Ishikawa (cell line): ENCODE measurements around the gene SLC35B1.

ENCODE experiments used
- CEBPB ChIP-seq: IDR thresholded peaks from 2 replicates; pipeline ENCODE4 v1.6.1; 2012
- CREB1 ChIP-seq: IDR thresholded peaks from 2 replicates; pipeline ENCODE4 v1.6.1; 2012; ENCODE audit warnings: low read depth
- EGR1 ChIP-seq: IDR thresholded peaks from 2 replicates; pipeline ENCODE4 v1.6.1; 2012
- EP300 ChIP-seq: IDR thresholded peaks from 2 replicates; pipeline ENCODE4 v1.6.1; 2012; ENCODE audit warnings: borderline replicate concordance
- FOXM1 ChIP-seq: IDR thresholded peaks from 2 replicates; pipeline ENCODE4 v1.6.1; 2012; ENCODE audit warnings: low read depth, borderline replicate concordance
- NFIC ChIP-seq: IDR thresholded peaks from 2 replicates; pipeline ENCODE4 v1.6.1; 2012
- RAD21 ChIP-seq: IDR thresholded peaks from 2 replicates; pipeline ENCODE4 v1.6.1; 2012; ENCODE audit warnings: low read depth
- TAF1 ChIP-seq: IDR thresholded peaks from 2 replicates; pipeline ENCODE4 v1.6.1; 2012; ENCODE audit warnings: low read depth, mild to moderate bottlenecking
- TCF12 ChIP-seq: IDR thresholded peaks from 2 replicates; pipeline ENCODE4 v1.6.1; 2012; ENCODE audit warnings: low read depth
- TEAD4 ChIP-seq: IDR thresholded peaks from 2 replicates; pipeline ENCODE4 v1.6.1; 2012
- YY1 ChIP-seq: IDR thresholded peaks from 2 replicates; pipeline ENCODE4 v1.6.1; 2012; ENCODE audit warnings: low read depth
- ZBTB7A ChIP-seq: IDR thresholded peaks from 2 replicates; pipeline ENCODE4 v1.6.1; 2012; ENCODE audit warnings: low read depth
- TF ChIP-seq, protein P1 (sequence below): IDR thresholded peaks from 2 replicates; pipeline ENCODE4 v1.6.1; 2012
- TF ChIP-seq, protein P2 (sequence below): IDR thresholded peaks from 2 replicates; pipeline ENCODE4 v1.6.1; 2012
- TF ChIP-seq, protein P3 (sequence below): IDR thresholded peaks from 2 replicates; pipeline ENCODE4 v1.6.1; 2012; ENCODE audit warnings: low read depth, mild to moderate bottlenecking

SLC35B1 gene

DNA sequence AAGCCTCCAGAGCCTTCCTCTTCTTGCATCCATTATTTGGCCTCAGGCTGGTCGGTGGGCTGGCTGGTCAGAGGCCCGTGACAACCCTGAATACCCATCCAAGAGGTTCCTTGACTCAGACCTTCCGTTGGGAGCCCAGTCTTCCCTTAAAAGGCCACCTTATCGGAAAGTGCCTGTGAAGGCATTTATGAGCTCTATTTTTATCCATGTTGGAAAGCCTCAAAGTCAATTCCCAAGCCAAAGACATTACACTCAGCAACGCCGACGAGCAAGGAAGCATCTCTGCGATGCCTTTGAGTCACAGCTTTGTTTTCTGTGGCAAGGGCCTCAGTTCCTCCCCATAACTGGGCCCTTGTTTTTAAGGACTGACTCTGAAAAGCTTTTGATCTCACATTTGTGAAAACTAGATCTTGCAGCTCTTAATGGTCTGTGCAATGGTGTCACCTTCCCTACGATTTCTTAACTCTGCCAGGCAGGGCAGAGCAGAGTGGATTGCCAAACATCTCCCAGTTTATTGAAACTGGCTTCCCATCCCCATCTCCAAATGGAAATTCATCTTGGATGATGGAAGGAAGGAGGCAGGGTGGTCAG lies 16.6 kb downstream of the SLC35B1 start:
- no peak for TF ChIP-seq CREB1
- TF ChIP-seq, protein P1, sequence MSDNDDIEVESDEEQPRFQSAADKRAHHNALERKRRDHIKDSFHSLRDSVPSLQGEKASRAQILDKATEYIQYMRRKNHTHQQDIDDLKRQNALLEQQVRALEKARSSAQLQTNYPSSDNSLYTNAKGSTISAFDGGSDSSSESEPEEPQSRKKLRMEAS = no peak
- no peak for TF ChIP-seq RAD21
- no peak for TF ChIP-seq ZBTB7A
- TF ChIP-seq CEBPB = no peak
- no peak for TF ChIP-seq TAF1
- TF ChIP-seq FOXM1 = no peak
- no peak for TF ChIP-seq TCF12
- TF ChIP-seq, protein P2, sequence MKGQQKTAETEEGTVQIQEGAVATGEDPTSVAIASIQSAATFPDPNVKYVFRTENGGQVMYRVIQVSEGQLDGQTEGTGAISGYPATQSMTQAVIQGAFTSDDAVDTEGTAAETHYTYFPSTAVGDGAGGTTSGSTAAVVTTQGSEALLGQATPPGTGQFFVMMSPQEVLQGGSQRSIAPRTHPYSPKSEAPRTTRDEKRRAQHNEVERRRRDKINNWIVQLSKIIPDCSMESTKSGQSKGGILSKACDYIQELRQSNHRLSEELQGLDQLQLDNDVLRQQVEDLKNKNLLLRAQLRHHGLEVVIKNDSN = no peak
- no peak for TF ChIP-seq YY1
- TF ChIP-seq NFIC = no peak
- TF ChIP-seq EGR1 = no peak
- TF ChIP-seq, protein P3, sequence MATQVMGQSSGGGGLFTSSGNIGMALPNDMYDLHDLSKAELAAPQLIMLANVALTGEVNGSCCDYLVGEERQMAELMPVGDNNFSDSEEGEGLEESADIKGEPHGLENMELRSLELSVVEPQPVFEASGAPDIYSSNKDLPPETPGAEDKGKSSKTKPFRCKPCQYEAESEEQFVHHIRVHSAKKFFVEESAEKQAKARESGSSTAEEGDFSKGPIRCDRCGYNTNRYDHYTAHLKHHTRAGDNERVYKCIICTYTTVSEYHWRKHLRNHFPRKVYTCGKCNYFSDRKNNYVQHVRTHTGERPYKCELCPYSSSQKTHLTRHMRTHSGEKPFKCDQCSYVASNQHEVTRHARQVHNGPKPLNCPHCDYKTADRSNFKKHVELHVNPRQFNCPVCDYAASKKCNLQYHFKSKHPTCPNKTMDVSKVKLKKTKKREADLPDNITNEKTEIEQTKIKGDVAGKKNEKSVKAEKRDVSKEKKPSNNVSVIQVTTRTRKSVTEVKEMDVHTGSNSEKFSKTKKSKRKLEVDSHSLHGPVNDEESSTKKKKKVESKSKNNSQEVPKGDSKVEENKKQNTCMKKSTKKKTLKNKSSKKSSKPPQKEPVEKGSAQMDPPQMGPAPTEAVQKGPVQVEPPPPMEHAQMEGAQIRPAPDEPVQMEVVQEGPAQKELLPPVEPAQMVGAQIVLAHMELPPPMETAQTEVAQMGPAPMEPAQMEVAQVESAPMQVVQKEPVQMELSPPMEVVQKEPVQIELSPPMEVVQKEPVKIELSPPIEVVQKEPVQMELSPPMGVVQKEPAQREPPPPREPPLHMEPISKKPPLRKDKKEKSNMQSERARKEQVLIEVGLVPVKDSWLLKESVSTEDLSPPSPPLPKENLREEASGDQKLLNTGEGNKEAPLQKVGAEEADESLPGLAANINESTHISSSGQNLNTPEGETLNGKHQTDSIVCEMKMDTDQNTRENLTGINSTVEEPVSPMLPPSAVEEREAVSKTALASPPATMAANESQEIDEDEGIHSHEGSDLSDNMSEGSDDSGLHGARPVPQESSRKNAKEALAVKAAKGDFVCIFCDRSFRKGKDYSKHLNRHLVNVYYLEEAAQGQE = no peak
- TF ChIP-seq EP300 = no peak
- no peak for TF ChIP-seq TEAD4

DNA sequence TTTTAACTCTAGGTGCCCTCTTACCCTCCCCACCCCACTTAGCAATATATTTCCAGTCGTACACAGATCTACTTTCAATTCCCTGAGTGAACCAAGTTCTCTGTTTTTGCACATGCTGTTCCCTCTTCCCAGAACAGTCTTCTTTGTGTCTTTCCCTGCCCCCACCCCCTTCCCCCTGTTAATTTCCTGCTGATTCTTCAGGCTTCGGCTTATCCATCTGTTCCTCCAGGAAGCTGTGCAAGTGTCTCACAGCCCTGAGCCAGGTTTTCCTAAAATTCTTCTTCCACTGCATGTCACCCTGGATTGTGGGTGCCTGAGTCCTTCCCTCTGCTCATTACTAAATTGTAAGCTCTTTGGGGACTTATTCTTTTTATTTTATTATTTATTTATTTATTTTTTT lies 17.5 kb downstream of the SLC35B1 start:
- TF ChIP-seq FOXM1 (no peak), TEAD4 (no peak), EGR1 (no peak), CEBPB (no peak)

DNA sequence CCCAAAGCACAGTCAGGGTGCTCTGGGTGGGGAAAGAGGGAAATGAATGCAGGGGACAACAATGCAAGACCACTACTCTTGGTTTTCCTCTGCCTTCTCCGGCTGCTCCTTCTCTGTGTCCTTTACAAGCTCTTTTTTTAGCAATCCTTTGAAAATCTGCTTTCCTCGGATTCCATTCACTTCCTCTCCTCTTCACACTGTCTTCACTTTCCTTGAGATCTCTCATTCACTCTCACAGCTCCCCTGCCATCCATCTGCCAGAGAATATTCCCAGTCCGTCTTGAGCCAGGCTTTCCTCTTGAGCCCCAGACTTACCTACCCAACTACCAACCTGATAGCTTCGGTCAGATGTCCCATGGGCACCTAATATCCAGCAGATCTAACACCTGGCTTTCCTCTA lies 18.9 kb downstream of the SLC35B1 start:
- TF ChIP-seq EGR1 = no peak
- no peak for TF ChIP-seq FOXM1
- TF ChIP-seq TEAD4 = no peak
- TF ChIP-seq NFIC = no peak
- no peak for TF ChIP-seq TAF1
- TF ChIP-seq EP300 = no peak
- TF ChIP-seq CEBPB = no peak
- TF ChIP-seq, protein P3 = no peak
- TF ChIP-seq, protein P2 = no peak
- TF ChIP-seq TCF12 = no peak

DNA sequence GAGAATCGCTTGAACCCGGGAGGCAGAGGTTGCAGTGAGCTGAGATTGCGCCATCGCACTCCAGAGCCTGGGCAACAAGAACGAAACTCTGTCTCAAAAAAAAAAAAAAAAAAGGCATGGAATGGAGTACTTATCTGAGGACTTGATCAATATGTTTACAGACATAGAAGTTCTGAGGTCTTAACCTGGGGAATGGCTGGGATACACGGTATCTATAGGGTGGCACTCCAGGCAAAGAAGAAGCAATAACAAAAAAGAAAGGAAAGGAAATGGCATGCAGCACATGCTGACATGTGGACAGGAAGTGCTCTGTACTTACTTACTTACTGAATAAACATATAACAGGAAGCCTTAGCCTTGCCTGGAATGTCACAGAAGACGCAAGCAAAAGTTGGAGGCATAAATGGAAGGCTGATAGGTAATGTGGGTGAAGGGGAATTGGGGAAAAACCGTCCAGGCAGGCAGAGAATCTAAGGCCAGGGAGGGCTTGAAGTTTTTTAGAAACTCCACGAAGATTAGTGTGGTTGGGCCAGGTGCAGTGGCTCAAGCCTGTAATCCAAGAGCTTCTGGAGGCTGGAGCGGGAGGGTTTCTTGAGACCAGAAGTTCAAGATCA lies 19.8 kb downstream of the SLC35B1 start:
- no peak for TF ChIP-seq NFIC
- TF ChIP-seq, protein P3 = no peak

DNA sequence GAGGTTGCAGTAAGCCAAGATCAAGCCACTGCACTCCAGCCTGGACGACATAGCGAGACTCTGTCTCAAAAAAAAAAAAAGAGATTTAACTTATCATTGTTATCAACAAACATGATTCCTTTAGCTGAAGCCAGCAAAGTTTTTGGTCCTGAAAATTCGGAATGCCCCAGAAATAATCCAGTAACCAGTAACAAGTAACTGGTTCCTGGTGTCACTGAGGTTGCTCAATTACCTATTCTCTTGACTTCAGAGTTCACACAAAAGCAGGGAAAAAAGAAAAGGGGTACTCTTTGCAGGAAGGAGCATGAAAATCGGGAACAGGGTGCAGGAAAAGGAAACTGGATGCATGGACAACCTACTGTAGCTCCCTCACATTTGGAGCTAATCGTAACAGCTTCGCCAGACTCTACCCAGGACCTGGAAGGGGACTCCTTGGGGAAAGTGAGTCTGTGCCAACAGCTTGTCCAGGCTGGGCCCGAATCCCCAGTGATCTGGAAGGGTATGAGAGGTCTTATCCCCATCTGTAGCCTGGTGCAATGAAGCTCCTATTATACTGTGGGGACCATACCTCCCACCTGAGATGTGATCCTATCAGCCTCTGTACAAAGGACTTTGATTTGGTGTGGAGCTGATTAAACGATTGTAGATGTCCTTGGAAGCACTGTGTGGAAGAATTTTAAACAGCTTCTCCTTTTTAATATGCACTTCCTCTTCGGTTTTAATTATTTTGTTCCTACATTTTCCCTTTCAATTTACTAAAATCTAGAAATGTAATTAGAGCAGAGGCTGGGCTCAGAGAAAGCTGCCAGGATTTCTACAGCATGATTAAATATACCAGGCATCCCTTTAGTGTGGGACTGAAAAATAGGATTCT lies 26.4 kb downstream of the SLC35B1 start:
- TF ChIP-seq YY1 = no peak
- no peak for TF ChIP-seq EP300
- TF ChIP-seq TAF1 = no peak
- no peak for TF ChIP-seq CREB1
- TF ChIP-seq CEBPB = no peak
- TF ChIP-seq, protein P3 = no peak
- TF ChIP-seq TCF12 = no peak
- TF ChIP-seq NFIC = no peak
- TF ChIP-seq, protein P1 = no peak
